ENCODE measurements around the gene STAG1.
"Not testable (repeated sequence)": the region's sequence is repeated elsewhere in the genome, so short reads cannot be mapped to it uniquely, and the experiment has no call there.

STAG1 gene

DNA sequence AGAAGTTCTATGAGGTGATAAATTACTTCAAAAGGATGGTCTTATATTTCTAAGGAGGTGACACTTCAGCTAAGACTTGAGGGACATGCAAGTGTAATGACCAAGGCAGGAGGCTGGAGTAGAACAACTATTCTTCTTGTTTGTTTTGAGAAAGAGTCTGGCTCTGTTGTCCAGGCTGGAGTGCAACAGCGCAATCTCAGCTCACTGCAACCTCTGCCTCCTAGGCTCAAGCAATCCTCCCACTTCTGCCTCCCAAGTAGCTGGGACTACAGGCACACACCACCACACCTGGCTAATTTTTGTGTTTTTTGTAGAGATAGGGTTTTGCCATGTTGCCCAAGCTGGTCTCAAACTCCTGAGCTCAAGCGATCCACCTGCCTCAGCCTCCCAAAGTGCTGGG lies 108.8 kb downstream of the STAG1 start:
- not testable (repeated sequence) for DNase-seq

GRCh38 chr3:136642711-136643110 lies 109.5 kb downstream of the STAG1 start:
- no peak for DNase-seq

DNA sequence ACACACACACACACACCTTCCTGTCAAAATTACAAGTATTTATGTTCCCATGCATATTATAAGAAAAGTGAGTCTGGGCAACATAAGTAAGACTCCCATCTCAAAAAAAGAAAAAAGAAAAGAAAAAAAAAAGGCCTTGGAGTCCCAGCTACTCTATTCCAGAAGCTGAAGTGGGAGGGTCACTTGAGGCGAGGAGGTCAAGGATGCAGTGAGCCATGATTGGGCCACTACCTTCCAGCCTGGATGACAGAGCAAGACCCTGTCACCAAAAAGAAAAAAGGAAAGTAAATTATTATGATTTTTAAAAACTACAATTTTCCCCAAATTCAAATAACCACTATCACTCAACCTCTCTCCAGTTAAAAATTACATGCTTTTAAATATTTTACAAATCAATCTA lies 113.1 kb downstream of the STAG1 start:
- DNase-seq = no peak

DNA sequence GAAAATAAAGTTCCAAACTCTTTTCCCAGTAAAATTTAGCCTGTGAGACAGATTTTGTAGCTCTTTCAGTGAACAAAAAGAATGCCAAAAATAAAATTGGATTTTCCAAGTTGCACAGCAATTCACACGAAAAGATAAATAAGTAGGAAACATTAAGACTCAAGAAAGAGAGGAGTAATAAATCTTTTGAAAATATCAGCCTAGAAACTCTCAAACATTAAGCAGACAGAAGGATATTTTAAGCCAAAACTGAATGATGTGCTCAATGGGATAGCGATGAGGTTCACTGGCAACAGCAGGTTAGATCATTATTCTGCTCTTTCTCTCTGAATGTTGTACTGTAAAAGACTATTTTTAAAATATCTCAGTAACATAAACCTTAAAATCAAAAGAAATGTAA lies 115.0 kb downstream of the STAG1 start:
- no peak for DNase-seq

GRCh38 chr3:136634821-136635220 lies 117.4 kb downstream of the STAG1 start:
- DNase-seq = no peak

DNA sequence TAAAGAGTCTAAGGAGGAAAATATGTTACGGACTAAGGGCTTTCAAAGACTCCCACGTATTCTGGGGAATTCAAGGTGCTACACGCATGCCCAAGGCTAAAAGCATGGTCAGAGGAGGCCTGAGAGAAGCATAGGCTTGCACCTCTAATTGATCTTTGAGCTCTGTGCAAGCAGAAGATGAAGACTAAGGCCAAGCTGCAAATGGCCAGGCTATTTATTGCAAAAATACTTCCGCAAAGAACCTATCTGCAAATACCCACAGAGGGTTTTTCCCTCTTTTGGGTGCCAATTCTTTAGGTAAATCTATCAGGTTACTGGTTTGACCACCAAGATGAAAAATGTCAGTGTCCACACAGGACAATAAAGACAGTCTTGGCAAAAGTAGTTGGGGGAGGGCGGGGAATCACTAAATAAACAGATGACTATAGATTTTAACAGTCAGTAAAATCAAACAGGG lies 119.5 kb downstream of the STAG1 start:
- no peak for DNase-seq

- DNase-seq = no peak
Measured at GRCh38 chr3:136631424-136631823, 120.8 kb downstream of the STAG1 start.

- DNase-seq = no peak
Measured at GRCh38 chr3:136630915-136631314, 121.3 kb downstream of the STAG1 start.

GRCh38 chr3:136626493-136626892 lies 125.7 kb downstream of the STAG1 start:
- DNase-seq = no peak

GRCh38 chr3:136624894-136625815 lies 127.0 kb downstream of the STAG1 start:
- no peak for DNase-seq

DNA sequence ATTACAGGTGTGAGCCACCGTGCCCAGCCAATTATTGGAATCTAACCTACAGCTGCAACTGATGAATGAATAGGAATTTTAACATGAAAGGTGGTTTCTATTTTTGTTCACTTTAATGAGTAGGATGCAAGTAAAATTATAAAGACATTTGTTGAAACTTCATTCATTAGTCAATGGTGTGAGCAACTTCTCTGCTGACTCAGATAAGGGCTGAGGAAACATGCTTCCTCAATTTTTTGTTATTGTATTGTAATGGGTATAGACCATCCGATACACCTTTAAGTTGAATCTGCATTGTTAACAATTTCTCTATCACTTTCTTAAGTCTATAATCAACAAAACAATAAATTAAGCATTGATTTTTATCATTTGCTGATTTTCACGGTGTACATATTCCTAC lies 127.8 kb downstream of the STAG1 start:
- DNase-seq = no peak

DNA sequence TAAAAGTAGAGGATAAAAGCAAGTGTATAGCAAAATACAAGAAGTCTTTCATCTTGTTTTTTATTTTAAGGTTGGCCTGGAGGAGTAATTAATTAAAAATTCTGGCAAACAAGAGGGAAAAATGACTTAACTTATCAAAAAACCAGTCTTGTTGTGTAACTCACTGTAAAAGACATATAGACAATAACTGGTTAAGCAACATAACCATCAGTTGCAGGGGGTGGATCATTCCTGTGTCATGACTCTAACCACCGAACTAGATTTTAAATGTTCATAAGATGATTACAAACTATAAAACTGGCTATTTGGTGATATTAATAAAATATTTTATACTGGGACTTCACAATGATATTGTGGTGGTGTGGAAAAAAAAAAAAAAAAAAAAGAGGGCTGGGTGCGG lies 130.6 kb downstream of the STAG1 start:
- no peak for DNase-seq

- DNase-seq = no peak
Measured at GRCh38 chr3:136620436-136620835, 131.7 kb downstream of the STAG1 start.

DNA sequence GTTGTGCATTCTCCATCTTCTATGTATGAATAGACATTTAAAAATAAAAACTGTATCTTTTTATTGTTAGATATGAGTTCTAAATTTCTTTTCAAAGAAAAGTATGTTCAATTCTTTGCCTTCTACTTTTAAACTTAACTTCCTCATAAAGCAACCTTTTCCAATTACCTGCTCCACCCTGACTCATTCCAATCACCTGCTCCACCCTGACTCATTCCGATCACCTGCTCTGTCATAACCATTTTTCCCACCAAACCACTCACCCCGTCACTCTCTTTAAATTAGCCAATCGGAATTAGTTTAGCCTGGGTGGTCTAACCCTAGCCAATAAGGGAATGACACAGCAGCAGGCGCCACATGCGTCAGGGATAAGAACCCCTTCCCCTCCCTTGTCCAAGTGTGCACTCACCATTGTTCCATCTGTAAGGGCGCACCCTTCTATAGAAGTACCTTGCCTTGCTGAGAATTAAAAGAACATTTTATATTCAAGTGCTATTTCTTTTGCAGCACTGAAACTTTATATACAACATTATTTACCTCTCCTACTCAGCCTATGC lies 134.1 kb downstream of the STAG1 start:
- DNase-seq = not testable (repeated sequence)

- DNase-seq = no peak
Measured at GRCh38 chr3:136617198-136617597, 135.0 kb downstream of the STAG1 start.

GRCh38 chr3:136612512-136612911 lies 139.7 kb downstream of the STAG1 start:
- no peak for DNase-seq

DNA sequence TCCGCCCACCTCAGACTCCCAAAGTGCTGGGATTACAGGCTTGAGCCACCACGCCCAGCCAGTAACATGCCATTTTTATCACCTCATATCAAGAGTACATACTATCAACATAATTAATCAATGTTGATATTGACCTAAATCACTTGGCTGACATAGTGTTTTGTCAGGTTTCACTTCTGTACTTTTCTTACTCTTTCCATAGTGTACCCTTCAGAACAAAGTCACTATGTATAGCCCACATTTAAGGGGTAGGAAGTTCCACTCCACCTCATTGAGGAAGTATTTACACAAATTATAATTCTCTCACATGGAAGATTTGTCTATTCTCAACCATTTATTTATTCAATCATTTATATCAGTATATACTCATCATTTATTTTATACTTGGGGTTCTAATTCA lies 145.2 kb downstream of the STAG1 start:
- DNase-seq = no peak

DNA sequence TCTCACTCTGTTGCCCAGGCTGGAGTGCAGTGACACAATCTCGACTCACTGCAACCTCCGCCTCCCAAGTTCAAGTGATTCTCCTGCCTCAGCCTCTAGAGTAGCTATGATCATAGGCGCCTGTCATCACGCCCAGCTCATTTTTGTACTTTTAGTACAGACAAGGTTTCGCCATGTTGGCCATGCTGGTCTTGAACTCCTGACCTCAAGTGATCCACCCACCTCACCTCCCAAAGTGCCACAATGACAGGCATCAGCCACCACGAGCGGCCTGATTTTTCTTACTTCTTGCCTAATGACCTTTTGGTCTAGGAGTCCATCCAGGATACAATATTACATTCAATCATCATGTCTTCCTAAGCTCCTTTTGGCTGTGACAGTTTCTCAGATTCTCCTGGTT lies 146.0 kb downstream of the STAG1 start:
- DNase-seq = not testable (repeated sequence)

DNA sequence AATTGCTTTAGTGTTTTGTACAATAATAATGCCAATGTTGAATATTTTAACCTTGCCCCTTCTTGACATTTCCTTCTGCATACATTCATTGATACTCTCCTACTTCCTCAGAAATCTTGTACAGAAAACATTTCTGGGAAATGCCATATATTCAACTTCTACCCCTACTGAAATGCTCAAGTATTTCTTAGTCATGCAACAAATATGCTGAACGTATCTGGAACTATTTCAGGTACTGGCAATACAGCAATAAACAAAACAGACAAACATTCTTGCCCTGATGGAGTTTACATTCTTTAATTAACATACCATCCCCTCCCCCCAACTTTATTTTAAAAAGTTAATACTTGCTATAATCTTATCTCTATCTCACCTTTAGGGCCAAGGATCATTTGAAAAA lies 147.2 kb downstream of the STAG1 start:
- no peak for DNase-seq

- no peak for DNase-seq
Measured at GRCh38 chr3:136602818-136603217, 149.4 kb downstream of the STAG1 start.

- DNase-seq = no peak
Measured at GRCh38 chr3:136595913-136596697, 156.1 kb downstream of the STAG1 start.

DNA sequence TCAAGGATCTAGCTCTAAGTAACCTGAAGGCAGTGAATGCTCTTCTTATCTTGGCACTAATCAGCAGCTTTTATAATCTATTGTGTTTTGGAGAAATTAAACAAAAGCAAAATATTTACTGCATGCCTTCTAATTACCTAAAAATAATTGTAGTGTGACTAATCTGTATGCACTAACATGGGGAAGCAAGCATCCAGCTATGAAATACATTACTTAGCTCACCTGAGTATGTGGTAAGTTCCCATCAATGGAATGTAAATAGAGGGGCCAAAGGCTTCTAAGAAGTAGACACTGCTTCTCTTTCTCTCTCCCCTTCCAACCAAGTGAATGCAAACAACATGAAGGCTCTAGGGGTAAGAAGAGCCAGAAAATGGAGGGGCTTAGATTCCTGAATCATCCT lies 165.6 kb downstream of the STAG1 start:
- DNase-seq = no peak

- DNase-seq = no peak
Measured at GRCh38 chr3:136584728-136585127, 167.4 kb downstream of the STAG1 start.

GRCh38 chr3:136583823-136584222 lies 168.4 kb downstream of the STAG1 start:
- DNase-seq = no peak
